ENCODE measurements around the gene LDAH.
A peak's percentile ranks its signal among the peaks of the same experiment; 100 is the strongest.

The LDAH gene

DNA sequence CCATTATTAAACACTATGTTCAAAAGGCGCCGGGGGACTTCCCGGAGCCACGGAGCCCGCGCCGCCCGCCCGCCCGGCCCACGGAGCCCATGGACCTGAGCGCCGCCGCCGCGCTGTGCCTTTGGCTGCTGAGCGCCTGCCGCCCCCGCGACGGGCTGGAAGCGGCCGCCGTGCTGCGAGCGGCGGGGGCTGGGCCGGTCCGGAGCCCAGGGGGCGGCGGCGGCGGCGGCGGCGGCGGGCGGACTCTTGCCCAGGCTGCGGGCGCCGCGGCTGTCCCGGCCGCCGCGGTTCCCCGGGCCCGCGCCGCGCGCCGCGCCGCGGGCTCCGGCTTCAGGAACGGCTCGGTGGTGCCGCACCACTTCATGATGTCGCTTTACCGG is 155.8 kb downstream of the LDAH start:
- no peaks in the 10 kb centered on the region for H3K36me3 ChIP-seq (ENCODE audit: insufficient read depth, insufficient read length, low read length)
- H3K9me3 ChIP-seq (ENCODE audit: insufficient read depth, low read length), result no peaks in the 10 kb centered on the region
- H3K27me3 ChIP-seq (ENCODE audit: insufficient read depth, insufficient read length), result peaks cover 68% of the 10 kb centered on the region
- H3K4me3 ChIP-seq (ENCODE audit: insufficient read length, low read depth), result peak overlapping the region; percentile 49
- H3K4me1 ChIP-seq (ENCODE audit: insufficient read depth, insufficient read length), result peaks cover 13% of the 10 kb centered on the region
- no peak for TF ChIP-seq YY1 (IDR thresholded peaks at IDR 0.05; ENCODE audit: insufficient read depth, insufficient read length)
- no peak for TF ChIP-seq ZNF274 (IDR thresholded peaks at IDR 0.05; ENCODE audit: low read depth, low read length)
- no peak for TF ChIP-seq SUZ12 (IDR thresholded peaks at IDR 0.05; ENCODE audit: extremely low read depth, insufficient read depth, insufficient read length)
- no peak for DNase-seq (ENCODE audit: low read depth, low spot score)
- H3K9ac ChIP-seq (ENCODE audit: insufficient read length, low read depth), result peak overlapping the region; percentile 80

- peak within 1 kb of the TSS; percentile 49 for H3K4me3 ChIP-seq (ENCODE audit: insufficient read length, low read depth)
- H3K9ac ChIP-seq (ENCODE audit: insufficient read length, low read depth), result peak within 1 kb of the TSS; percentile 80
- H3K36me3 ChIP-seq (ENCODE audit: insufficient read depth, insufficient read length, low read length), result no peaks in the 10 kb centered on the region
- TF ChIP-seq SUZ12 (IDR thresholded peaks at IDR 0.05; ENCODE audit: extremely low read depth, insufficient read depth, insufficient read length) (no peak), ZNF274 (IDR thresholded peaks at IDR 0.05; ENCODE audit: low read depth, low read length) (no peak), YY1 (IDR thresholded peaks at IDR 0.05; ENCODE audit: insufficient read depth, insufficient read length) (no peak)
- no peak for DNase-seq (ENCODE audit: low read depth, low spot score)
- peaks cover 16% of the 10 kb centered on the region for H3K4me1 ChIP-seq (ENCODE audit: insufficient read depth, insufficient read length)
- H3K9me3 ChIP-seq (ENCODE audit: insufficient read depth, low read length), result no peaks in the 10 kb centered on the region
- peaks cover 71% of the 10 kb centered on the region for H3K27me3 ChIP-seq (ENCODE audit: insufficient read depth, insufficient read length)
These were observed 156.4 kb downstream of the LDAH start, which contains the start of gene GDF7 for GRCh38 chr2:20666304-20667150. Gene GDF7, plus strand, starts transcription at chr2:20667144. Its CDS starts 96 bp downstream, at chr2:20667240.

DNA sequence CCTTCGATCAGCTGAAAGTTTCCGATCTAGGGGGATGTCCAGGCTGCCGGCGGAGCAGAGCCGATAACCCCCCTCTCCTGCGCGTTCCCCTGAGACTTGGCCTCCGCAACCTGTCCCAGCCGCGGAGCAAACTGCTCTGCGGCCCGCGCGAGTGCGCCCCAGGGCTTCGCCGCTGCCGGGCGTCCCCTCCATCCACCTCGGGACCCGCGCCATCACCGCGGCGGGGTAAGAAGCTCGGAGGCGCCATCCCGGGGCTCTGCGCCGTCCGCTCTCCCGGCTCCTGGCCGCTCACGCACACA is 156.9 kb downstream of the LDAH start:
- no peaks in the 10 kb centered on the region for H3K36me3 ChIP-seq (ENCODE audit: insufficient read depth, insufficient read length, low read length)
- H3K4me3 ChIP-seq (ENCODE audit: insufficient read length, low read depth), result peak overlapping the region; percentile 43
- no peaks in the 10 kb centered on the region for H3K9me3 ChIP-seq (ENCODE audit: insufficient read depth, low read length)
- peak overlapping the region; percentile 75 for H3K9ac ChIP-seq (ENCODE audit: insufficient read length, low read depth)
- peaks cover 71% of the 10 kb centered on the region for H3K27me3 ChIP-seq (ENCODE audit: insufficient read depth, insufficient read length)
- TF ChIP-seq SUZ12 (IDR thresholded peaks at IDR 0.05; ENCODE audit: extremely low read depth, insufficient read depth, insufficient read length), result peak; percentile 74
- no peak for TF ChIP-seq ZNF274 (IDR thresholded peaks at IDR 0.05; ENCODE audit: low read depth, low read length)
- no peak for TF ChIP-seq YY1 (IDR thresholded peaks at IDR 0.05; ENCODE audit: insufficient read depth, insufficient read length)
- H3K4me1 ChIP-seq (ENCODE audit: insufficient read depth, insufficient read length), result peaks cover 15% of the 10 kb centered on the region
- DNase-seq (ENCODE audit: low read depth, low spot score), result no peak

DNA sequence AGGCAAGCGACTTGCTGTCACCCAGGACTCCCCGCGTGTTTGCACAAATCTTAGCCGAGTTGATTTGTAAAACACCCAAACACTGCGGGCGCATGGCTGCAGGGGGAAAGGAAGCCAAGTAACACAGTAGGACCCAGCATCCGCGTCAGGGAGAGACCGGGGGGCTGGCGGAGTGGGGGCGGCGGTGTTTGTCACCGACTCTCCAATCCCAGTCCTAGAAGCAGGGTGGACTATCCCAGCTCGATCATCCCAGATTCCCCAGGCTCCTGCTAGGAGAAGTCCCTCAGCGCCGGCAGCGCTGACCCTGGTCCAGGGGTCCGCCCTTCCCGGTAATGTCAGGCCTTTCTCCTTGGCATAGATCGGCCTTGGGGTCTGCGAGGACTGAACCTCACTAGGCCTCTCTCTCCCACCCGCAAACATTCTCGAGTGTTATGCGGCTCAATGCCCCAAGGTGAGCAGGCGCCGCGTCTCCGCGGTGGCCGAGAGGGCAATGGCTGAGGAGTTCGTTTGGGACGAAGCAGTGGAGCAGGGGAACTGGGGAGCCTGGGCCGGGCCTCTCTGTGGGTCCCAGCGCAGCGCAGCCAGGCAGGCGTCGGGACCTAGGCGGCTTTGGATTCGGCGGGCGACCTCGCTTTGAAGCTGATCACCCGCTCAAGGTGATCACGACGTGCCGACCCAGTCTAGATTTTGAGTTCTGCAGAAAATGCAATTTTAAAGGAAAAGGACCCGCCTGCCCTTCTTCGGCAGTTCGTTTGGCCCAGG is 157.5 kb downstream of the LDAH start:
- H3K36me3 ChIP-seq (ENCODE audit: insufficient read depth, insufficient read length, low read length), result no peaks in the 10 kb centered on the region
- peak overlapping the region; percentile 75 for H3K9ac ChIP-seq (ENCODE audit: insufficient read length, low read depth)
- peaks cover 71% of the 10 kb centered on the region for H3K27me3 ChIP-seq (ENCODE audit: insufficient read depth, insufficient read length)
- no peaks in the 10 kb centered on the region for H3K9me3 ChIP-seq (ENCODE audit: insufficient read depth, low read length)
- no peak for TF ChIP-seq SUZ12 (IDR thresholded peaks at IDR 0.05; ENCODE audit: extremely low read depth, insufficient read depth, insufficient read length)
- TF ChIP-seq YY1 (IDR thresholded peaks at IDR 0.05; ENCODE audit: insufficient read depth, insufficient read length), result no peak
- TF ChIP-seq ZNF274 (IDR thresholded peaks at IDR 0.05; ENCODE audit: low read depth, low read length), result no peak
- H3K4me3 ChIP-seq (ENCODE audit: insufficient read length, low read depth), result peak overlapping the region; percentile 43
- DNase-seq (ENCODE audit: low read depth, low spot score), result no peak
- peaks cover 15% of the 10 kb centered on the region for H3K4me1 ChIP-seq (ENCODE audit: insufficient read depth, insufficient read length)

DNA sequence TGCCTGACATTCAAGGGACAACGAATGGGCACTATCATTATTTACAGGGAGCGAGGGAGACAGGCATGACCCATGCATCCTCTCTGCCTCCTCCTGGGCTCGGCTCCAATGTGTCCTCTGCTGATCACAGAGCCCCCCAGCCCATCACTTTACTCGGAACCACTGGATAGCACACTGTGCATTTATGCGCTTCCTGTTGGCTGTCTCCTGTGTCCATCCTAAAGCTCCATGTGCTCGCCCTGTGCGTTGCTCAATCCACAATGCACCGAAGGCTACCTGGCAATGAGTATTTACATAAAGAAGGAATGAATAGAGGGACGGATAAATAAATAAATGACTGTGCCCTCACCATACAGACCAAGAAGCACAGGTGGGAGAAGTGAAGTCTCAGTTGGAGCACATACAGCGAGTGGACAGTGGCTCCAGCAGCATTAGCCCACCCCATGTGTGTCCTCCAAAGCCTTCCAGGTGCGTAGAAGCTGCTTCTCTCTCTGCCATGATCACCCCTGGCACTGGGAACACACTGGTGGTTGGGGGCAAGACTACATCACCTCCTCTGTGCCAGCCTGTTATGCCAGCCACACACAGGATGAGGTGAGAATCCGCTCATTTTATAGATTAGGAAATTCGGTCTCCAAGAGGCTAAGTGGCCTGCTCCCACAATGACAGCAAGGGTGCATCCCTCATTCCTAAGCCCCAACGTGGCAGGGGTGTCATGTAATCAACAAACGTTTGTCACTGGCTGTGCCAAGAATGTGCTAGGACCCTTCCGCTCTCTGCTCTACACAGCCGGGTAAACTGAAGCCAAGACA is 158.3 kb downstream of the LDAH start:
- no peak overlapping the region for H3K9ac ChIP-seq (ENCODE audit: insufficient read length, low read depth)
- no peaks in the 10 kb centered on the region for H3K36me3 ChIP-seq (ENCODE audit: insufficient read depth, insufficient read length, low read length)
- H3K27me3 ChIP-seq (ENCODE audit: insufficient read depth, insufficient read length), result peaks cover 69% of the 10 kb centered on the region
- H3K9me3 ChIP-seq (ENCODE audit: insufficient read depth, low read length), result no peaks in the 10 kb centered on the region
- no peak for DNase-seq (ENCODE audit: low read depth, low spot score)
- H3K4me1 ChIP-seq (ENCODE audit: insufficient read depth, insufficient read length), result peaks cover 15% of the 10 kb centered on the region
- no peak overlapping the region for H3K4me3 ChIP-seq (ENCODE audit: insufficient read length, low read depth)
- TF ChIP-seq ZNF274 (IDR thresholded peaks at IDR 0.05; ENCODE audit: low read depth, low read length), result no peak
- no peak for TF ChIP-seq YY1 (IDR thresholded peaks at IDR 0.05; ENCODE audit: insufficient read depth, insufficient read length)
- no peak for TF ChIP-seq SUZ12 (IDR thresholded peaks at IDR 0.05; ENCODE audit: extremely low read depth, insufficient read depth, insufficient read length)

GRCh38 chr2:20664071-20664390 is 158.9 kb downstream of the LDAH start:
- H3K9ac ChIP-seq (ENCODE audit: insufficient read length, low read depth), result no peak overlapping the region
- H3K4me1 ChIP-seq (ENCODE audit: insufficient read depth, insufficient read length), result peaks cover 15% of the 10 kb centered on the region
- no peak overlapping the region for H3K4me3 ChIP-seq (ENCODE audit: insufficient read length, low read depth)
- no peaks in the 10 kb centered on the region for H3K9me3 ChIP-seq (ENCODE audit: insufficient read depth, low read length)
- DNase-seq (ENCODE audit: low read depth, low spot score), result no peak
- TF ChIP-seq SUZ12 (IDR thresholded peaks at IDR 0.05; ENCODE audit: extremely low read depth, insufficient read depth, insufficient read length) (no peak), YY1 (IDR thresholded peaks at IDR 0.05; ENCODE audit: insufficient read depth, insufficient read length) (no peak)
- H3K36me3 ChIP-seq (ENCODE audit: insufficient read depth, insufficient read length, low read length), result no peaks in the 10 kb centered on the region
- peaks cover 65% of the 10 kb centered on the region for H3K27me3 ChIP-seq (ENCODE audit: insufficient read depth, insufficient read length)

Measured in NT2/D1 (cell line).